Trophoblast cell (in vitro differentiated cells and primary cell): Measurements from ENCODE around the gene GAST.
A peak's percentile ranks its signal among the peaks of the same experiment; 100 is the strongest.

Experiments
- DNase-seq, 2 donors: peaks; one replicate each; pipeline ENCODE4 v3.0.0-alpha.2; 2016
- H2AFZ ChIP-seq: 2 replicates; pipeline ENCODE4 v1.6.1; 2013; ENCODE audit warnings: low read length, moderate library complexity, mild to moderate bottlenecking; ENCODE audit not compliant: insufficient read depth, poor library complexity
- H2AK5ac ChIP-seq: 2 replicates; pipeline ENCODE4 v1.6.1; 2013; ENCODE audit warnings: mild to moderate bottlenecking, low read length
- H2BK120ac ChIP-seq: 2 replicates; pipeline ENCODE4 v1.6.1; 2013; ENCODE audit warnings: low read length, mild to moderate bottlenecking, moderate library complexity; ENCODE audit not compliant: insufficient read depth, poor library complexity
- H2BK12ac ChIP-seq: 2 replicates; pipeline ENCODE4 v1.6.1; 2013; ENCODE audit warnings: mild to moderate bottlenecking, low read length, moderate library complexity
- H2BK5ac ChIP-seq: 2 replicates; pipeline ENCODE4 v1.6.1; 2013; ENCODE audit warnings: low read length, low read depth, moderate library complexity, mild to moderate bottlenecking; ENCODE audit not compliant: poor library complexity
- H3K14ac ChIP-seq: 2 replicates; pipeline ENCODE4 v1.6.1; 2013; ENCODE audit warnings: mild to moderate bottlenecking, low read length
- H3K18ac ChIP-seq: 2 replicates; pipeline ENCODE4 v1.6.1; 2013; ENCODE audit warnings: mild to moderate bottlenecking, low read length
- H3K23ac ChIP-seq: 2 replicates; pipeline ENCODE4 v1.6.1; 2013; ENCODE audit warnings: low read length
- H3K27ac ChIP-seq: 2 replicates; pipeline ENCODE4 v1.5.1; 2013; ENCODE audit warnings: low read depth, mild to moderate bottlenecking, inconsistent platforms, low read length, moderate library complexity
- H3K27me3 ChIP-seq: 2 replicates; pipeline ENCODE4 v1.6.1; 2013; ENCODE audit warnings: inconsistent platforms, mild to moderate bottlenecking, low read length, moderate library complexity; ENCODE audit not compliant: insufficient read depth
- H3K36me3 ChIP-seq, 2 experiments: 1 replicate in 1 of 2; 2 replicates in 1 of 2; pipeline ENCODE4 v1.6.1; 2013; ENCODE audit warnings: low read length in 2 of 2, mild to moderate bottlenecking in 2 of 2, moderate library complexity in 1 of 2; ENCODE audit not compliant: insufficient read depth in 2 of 2, control insufficient read depth in 1 of 2
- H3K4ac ChIP-seq: 2 replicates; pipeline ENCODE4 v1.6.1; 2013; ENCODE audit warnings: low read depth, mild to moderate bottlenecking, low read length, moderate library complexity
- H3K4me1 ChIP-seq, 2 experiments: 1 replicate in 1 of 2; 2 replicates in 1 of 2; pipeline ENCODE4 v1.6.1; 2013; ENCODE audit warnings: low read length in 2 of 2, mild to moderate bottlenecking in 2 of 2, moderate library complexity in 1 of 2; ENCODE audit not compliant: insufficient read depth in 2 of 2, control insufficient read depth in 1 of 2
- H3K4me2 ChIP-seq: 2 replicates; pipeline ENCODE4 v1.6.1; 2013; ENCODE audit warnings: inconsistent platforms, mild to moderate bottlenecking, low read length, moderate library complexity
- H3K4me3 ChIP-seq: 2 replicates; pipeline ENCODE4 v1.5.1; 2013; ENCODE audit warnings: mild to moderate bottlenecking, low read depth, low read length, inconsistent platforms
- H3K79me1 ChIP-seq: one replicate; pipeline ENCODE4 v1.6.1; 2013; ENCODE audit warnings: low read length
- H3K79me2 ChIP-seq: 2 replicates; pipeline ENCODE4 v1.6.1; 2013; ENCODE audit warnings: low read length, mild to moderate bottlenecking; ENCODE audit not compliant: control insufficient read depth, insufficient read depth, poor library complexity
- H3K9ac ChIP-seq: 2 replicates; pipeline ENCODE4 v1.6.1; 2013; ENCODE audit warnings: mild to moderate bottlenecking, low read length
- H3K9me3 ChIP-seq: 2 replicates; pipeline ENCODE4 v1.6.1; 2013; ENCODE audit warnings: low read depth, mild to moderate bottlenecking, control low read depth, inconsistent platforms, low read length; ENCODE audit not compliant: insufficient read depth
- H4K12ac ChIP-seq: 2 replicates; pipeline ENCODE4 v1.6.1; 2013; ENCODE audit warnings: low read depth, mild to moderate bottlenecking, low read length, moderate library complexity
- H4K8ac ChIP-seq: 2 replicates; pipeline ENCODE4 v1.6.1; 2013; ENCODE audit warnings: low read depth, mild to moderate bottlenecking, low read length, moderate library complexity
- H4K91ac ChIP-seq: one replicate; pipeline ENCODE4 v1.6.1; 2013; ENCODE audit warnings: low read depth, mild to moderate bottlenecking, low read length, moderate library complexity
- WGBS: extraction: QIAGEN DNeasy Blood & Tissue Kit; methylation state at CpG from one replicate; pipeline ENCODE4 v1.1.7; 2013; ENCODE audit warnings: missing lambda C conversion rate; ENCODE audit not compliant: insufficient read length, insufficient coverage; ENCODE audit errors: extremely low coverage; 5-methylcytosine and 5-hydroxymethylcytosine counted together

GAST gene

GRCh38 chr17:41690497-41690896 lies 21.6 kb upstream of the GAST start:
- H3K9ac ChIP-seq: no peak overlapping the region
- no peaks in the 10 kb centered on the region for H3K9me3 ChIP-seq
- no CpG with 5 or more reads among the region's 2 CpGs for WGBS
- no peak overlapping the region for H3K27ac ChIP-seq
- H4K8ac ChIP-seq: no peak overlapping the region
- H3K4me2 ChIP-seq: peak overlapping the region; percentile 26
- no peak overlapping the region for H3K14ac ChIP-seq
- no peak overlapping the region for H3K4me3 ChIP-seq
- H3K4ac ChIP-seq: no peak overlapping the region
- peaks cover 5% of the 10 kb centered on the region for H3K79me2 ChIP-seq
- H3K18ac ChIP-seq: no peak overlapping the region
- no peak overlapping the region for H2AFZ ChIP-seq
- no peak overlapping the region for H4K91ac ChIP-seq
- DNase-seq: peak in 1 of 2 donors; percentile 13
- no peak overlapping the region for H2AK5ac ChIP-seq
- no peak overlapping the region for H2BK12ac ChIP-seq
- H4K12ac ChIP-seq: no peak overlapping the region
- H2BK120ac ChIP-seq: no peak overlapping the region
- no peak overlapping the region for H2BK5ac ChIP-seq
- peaks cover 30 to 55% of the 10 kb centered on the region in 2 experiments for H3K36me3 ChIP-seq
- H3K27me3 ChIP-seq: no peaks in the 10 kb centered on the region
- no peaks in the 10 kb centered on the region for H3K4me1 ChIP-seq
- H3K23ac ChIP-seq: no peak overlapping the region
- H3K79me1 ChIP-seq: peaks cover 10% of the 10 kb centered on the region

- H3K23ac ChIP-seq: no peak overlapping the region
- no peak overlapping the region for H4K8ac ChIP-seq
- no peak overlapping the region for H4K12ac ChIP-seq
- H2BK120ac ChIP-seq: no peak overlapping the region
- peak in 1 of 2 donors; percentile 44 for DNase-seq
- H4K91ac ChIP-seq: no peak overlapping the region
- no peak overlapping the region for H3K18ac ChIP-seq
- no peak overlapping the region for H2AK5ac ChIP-seq
- no peak overlapping the region for H3K9ac ChIP-seq
- H3K36me3 ChIP-seq: peaks cover 30 to 56% of the 10 kb centered on the region in 2 experiments
- H3K14ac ChIP-seq: no peak overlapping the region
- no peak overlapping the region for H2BK5ac ChIP-seq
- H3K27me3 ChIP-seq: no peaks in the 10 kb centered on the region
- no CpG with 5 or more reads among the region's 10 CpGs for WGBS
- peaks cover 10% of the 10 kb centered on the region for H3K79me1 ChIP-seq
- H2AFZ ChIP-seq: no peak overlapping the region
- no peak overlapping the region for H3K4me2 ChIP-seq
- H3K27ac ChIP-seq: no peak overlapping the region
- no peak overlapping the region for H3K4me3 ChIP-seq
- H2BK12ac ChIP-seq: no peak overlapping the region
- H3K79me2 ChIP-seq: peaks cover 5% of the 10 kb centered on the region
- no peaks in the 10 kb centered on the region for H3K9me3 ChIP-seq
- H3K4ac ChIP-seq: no peak overlapping the region
- no peaks in the 10 kb centered on the region for H3K4me1 ChIP-seq
Observed at GRCh38 chr17:41691031-41691777, 20.9 kb upstream of the GAST start.

- Histone ChIP-seq H3K9ac (no peak overlapping the region), H3K27ac (no peak overlapping the region), H2BK120ac (no peak overlapping the region), H3K23ac (no peak overlapping the region), H2AK5ac (no peak overlapping the region), H2BK12ac (no peak overlapping the region), H3K9me3 (no peaks in the 10 kb centered on the region), H3K79me1 (peaks cover 11% of the 10 kb centered on the region), H2BK5ac (no peak overlapping the region), H3K4me2 (no peak overlapping the region), H3K4ac (no peak overlapping the region), H4K8ac (no peak overlapping the region), H4K91ac (no peak overlapping the region), H3K27me3 (no peaks in the 10 kb centered on the region), H3K36me3 (peaks cover 30 to 56% of the 10 kb centered on the region in 2 experiments), H3K79me2 (peaks cover 5% of the 10 kb centered on the region), H4K12ac (no peak overlapping the region), H3K18ac (no peak overlapping the region), H3K4me3 (no peak overlapping the region), H3K4me1 (no peaks in the 10 kb centered on the region), H2AFZ (no peak overlapping the region), H3K14ac (no peak overlapping the region)
- WGBS: no CpG with 5 or more reads among the region's 11 CpGs
- DNase-seq: peak; percentile 59 to 79
Observed at GRCh38 chr17:41692722-41693521, 19.2 kb upstream of the GAST start.

GRCh38 chr17:41695134-41695661 lies 16.9 kb upstream of the GAST start:
- peak in 1 of 2 donors; percentile 26 for DNase-seq
- no CpG with 5 or more reads among the region's 7 CpGs for WGBS
- no peaks in the 10 kb centered on the region for H3K27me3 ChIP-seq

More at GRCh38 chr17:41695134-41695661, 16.9 kb upstream of the GAST start:
- no peak overlapping the region for H3K4me3 ChIP-seq
- H2AFZ ChIP-seq: no peak overlapping the region
- H2BK5ac ChIP-seq: no peak overlapping the region
- no peaks in the 10 kb centered on the region for H3K79me2 ChIP-seq
- no peak overlapping the region for H4K8ac ChIP-seq
- no peak overlapping the region for H3K18ac ChIP-seq
- no peaks in the 10 kb centered on the region for H3K9me3 ChIP-seq
- no peak overlapping the region for H3K14ac ChIP-seq
- no peak overlapping the region for H2BK120ac ChIP-seq
- no peak overlapping the region for H3K4me2 ChIP-seq
- H2BK12ac ChIP-seq: no peak overlapping the region
- H3K4me1 ChIP-seq: no peaks in the 10 kb centered on the region
- H4K91ac ChIP-seq: no peak overlapping the region
- peak overlapping the region; percentile 28 for H3K9ac ChIP-seq
- no peak overlapping the region for H2AK5ac ChIP-seq
- H3K79me1 ChIP-seq: peaks cover 3% of the 10 kb centered on the region
- no peak overlapping the region for H3K27ac ChIP-seq
- H3K23ac ChIP-seq: no peak overlapping the region
- H4K12ac ChIP-seq: no peak overlapping the region
- H3K4ac ChIP-seq: no peak overlapping the region
- H3K36me3 ChIP-seq: peaks cover 24 to 48% of the 10 kb centered on the region in 2 experiments
